Measurements from ENCODE around the gene OR51B4.

GRCh38 chr11:5345831-5346230, 44.1 kb upstream of the OR51B4 start:
- no peak for TF ChIP-seq POLR2A (IDR thresholded peaks at IDR 0.05)
- TF ChIP-seq, protein P1, sequence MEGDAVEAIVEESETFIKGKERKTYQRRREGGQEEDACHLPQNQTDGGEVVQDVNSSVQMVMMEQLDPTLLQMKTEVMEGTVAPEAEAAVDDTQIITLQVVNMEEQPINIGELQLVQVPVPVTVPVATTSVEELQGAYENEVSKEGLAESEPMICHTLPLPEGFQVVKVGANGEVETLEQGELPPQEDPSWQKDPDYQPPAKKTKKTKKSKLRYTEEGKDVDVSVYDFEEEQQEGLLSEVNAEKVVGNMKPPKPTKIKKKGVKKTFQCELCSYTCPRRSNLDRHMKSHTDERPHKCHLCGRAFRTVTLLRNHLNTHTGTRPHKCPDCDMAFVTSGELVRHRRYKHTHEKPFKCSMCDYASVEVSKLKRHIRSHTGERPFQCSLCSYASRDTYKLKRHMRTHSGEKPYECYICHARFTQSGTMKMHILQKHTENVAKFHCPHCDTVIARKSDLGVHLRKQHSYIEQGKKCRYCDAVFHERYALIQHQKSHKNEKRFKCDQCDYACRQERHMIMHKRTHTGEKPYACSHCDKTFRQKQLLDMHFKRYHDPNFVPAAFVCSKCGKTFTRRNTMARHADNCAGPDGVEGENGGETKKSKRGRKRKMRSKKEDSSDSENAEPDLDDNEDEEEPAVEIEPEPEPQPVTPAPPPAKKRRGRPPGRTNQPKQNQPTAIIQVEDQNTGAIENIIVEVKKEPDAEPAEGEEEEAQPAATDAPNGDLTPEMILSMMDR (IDR thresholded peaks at IDR 0.05): no peak
